GM12878 (cell line): ENCODE data around the gene MRPL12. TPM values are rescaled to one million over a fixed set of nuclear protein-coding genes. Genes with fewer than 3 reads are reported as not detected.

ENCODE experiments used
- ATAC-seq: fragments of 200-7000 bp; cut with Tn5 transposase; 3 replicates; pipeline ENCODE4 v1.9.1; 2020; ENCODE audit warnings: mild to moderate bottlenecking, moderate library complexity
- BruUV-seq: library from RNA; stranded (reverse); fragments of 400-500 nt; replicated peaks from 2 replicates; lab custom pipeline; 2021; lab: Mats Ljungman, UMichigan
- CTCF ChIA-PET: fragments of 300-600 bp; sonication (Branson Sonifier 250); formaldehyde crosslinking; extraction: SDS; loops from one replicate; lab custom pipeline; 2021; ENCODE audit warnings: inconsistent platforms; lab: Yijun Ruan, JAX
- POLR2A ChIA-PET: fragments of 350-600 bp; formaldehyde crosslinking; extraction: SDS; loops from one replicate; lab custom pipeline; 2021; ENCODE audit warnings: inconsistent platforms; lab: Charles Lee
- RAD21 ChIA-PET: fragments of 300-600 bp; sonication (Branson Sonifier 250); formaldehyde crosslinking; loops from one replicate; lab custom pipeline; 2023; ENCODE audit warnings: antibody characterized with exemption; ENCODE audit not compliant: unreplicated experiment; lab: Charles Lee
- SMC1A ChIA-PET: fragments of 300-600 bp; sonication (Branson Sonifier 250); formaldehyde crosslinking; loops from one replicate; lab custom pipeline; 2023; ENCODE audit not compliant: unreplicated experiment, uncharacterized antibody; lab: Charles Lee
- DNase-seq: peaks from one replicate; pipeline ENCODE4 v3.0.0-alpha.2; 2011; ENCODE audit warnings: low read depth, low spot score
- FAIRE-seq: peaks from 3 replicates; lab custom pipeline; 2011; peaks lifted over from hg19 to GRCh38; lab: Jason Lieb, UNC
- H2AFZ ChIP-seq: 2 replicates; pipeline ENCODE4 v1.6.0; 2011; ENCODE audit warnings: low read depth, low read length, control low read depth; ENCODE audit not compliant: control insufficient read depth
- H3K27ac ChIP-seq: 2 replicates; pipeline ENCODE4 v1.5.1; 2011; ENCODE audit warnings: control low read depth; ENCODE audit not compliant: control insufficient read depth, insufficient read depth
- H3K27me3 ChIP-seq, 2 experiments: replicated peaks in 1 of 2; 2 replicates each; pipeline versions ENCODE4 v1.6.0 to v1.6.1; 2011; ENCODE audit warnings: low read length in 1 of 2; ENCODE audit not compliant: control insufficient read depth in 2 of 2, insufficient read depth in 2 of 2
- H3K36me3 ChIP-seq, 2 experiments: 2 replicates each; pipeline ENCODE4 v1.5.1; 2011; ENCODE audit warnings: low read length in 1 of 2; ENCODE audit not compliant: control insufficient read depth in 2 of 2, insufficient read depth in 2 of 2
- H3K4me1 ChIP-seq: 2 replicates; pipeline ENCODE4 v1.6.1; 2011; ENCODE audit warnings: mild to moderate bottlenecking, low read length, moderate library complexity, mixed read lengths; ENCODE audit not compliant: control insufficient read depth, insufficient read depth
- H3K4me2 ChIP-seq: 2 replicates; pipeline ENCODE4 v1.6.0; 2011; ENCODE audit warnings: control low read depth; ENCODE audit not compliant: control insufficient read depth, insufficient read depth
- H3K4me3 ChIP-seq: fragments of 200-600 bp; sonication (generic); 2 replicates; pipeline ENCODE4 v1.5.1; 2016
- H3K79me2 ChIP-seq: 2 replicates; pipeline ENCODE4 v1.6.0; 2011; ENCODE audit warnings: low read length; ENCODE audit not compliant: control insufficient read depth, insufficient read depth
- H3K9ac ChIP-seq: 2 replicates; pipeline ENCODE4 v1.8.0; 2011; ENCODE audit warnings: low read length, control low read depth, mixed read lengths; ENCODE audit not compliant: control insufficient read depth, insufficient read depth
- H3K9me3 ChIP-seq: replicated peaks from 3 replicates; pipeline ENCODE4 v1.5.1; 2011; ENCODE audit warnings: mild to moderate bottlenecking, low read length; ENCODE audit not compliant: control insufficient read depth, insufficient read depth
- H4K20me1 ChIP-seq: 2 replicates; pipeline ENCODE4 v1.6.0; 2011; ENCODE audit not compliant: control insufficient read depth, insufficient read depth
- EGR1 ChIP-seq, 2 experiments: IDR thresholded peaks; 1 replicate in 1 of 2; 2 replicates in 1 of 2; pipeline ENCODE4 v1.6.1; 2011 to 2012; ENCODE audit warnings: low read depth in 2 of 2, low read length in 2 of 2, borderline replicate concordance in 1 of 2, mild to moderate bottlenecking in 1 of 2, moderate library complexity in 1 of 2
- GATAD2B ChIP-seq: fragments of 450-650 bp; conservative IDR thresholded peaks from 2 replicates; pipeline ENCODE4 v1.6.1; 2017; ENCODE audit warnings: low read depth, mild to moderate bottlenecking, moderate library complexity
- MEF2B ChIP-seq: fragments of 450-650 bp; IDR thresholded peaks from 2 replicates; pipeline ENCODE4 v1.6.1; 2018; ENCODE audit warnings: mild to moderate bottlenecking, moderate library complexity; ENCODE audit not compliant: partially characterized antibody, poor library complexity, severe bottlenecking
- NBN ChIP-seq: fragments of 450-650 bp; IDR thresholded peaks from 2 replicates; pipeline ENCODE4 v1.6.1; 2016
- NRF1 ChIP-seq: conservative IDR thresholded peaks from 2 replicates; pipeline ENCODE4 v1.6.1; 2011; ENCODE audit warnings: mild to moderate bottlenecking, low read depth, low read length, improper control_type of control experiment
- PRDM15 ChIP-seq: fragments of 450-650 bp; formaldehyde crosslinking; IDR thresholded peaks from 2 replicates; pipeline ENCODE4 v1.4.0; 2020; ENCODE audit warnings: mild to moderate bottlenecking, moderate library complexity
- STAT3 ChIP-seq: IDR thresholded peaks from 2 replicates; pipeline ENCODE4 v1.6.1; 2011; ENCODE audit warnings: low read depth, low read length, improper control_type of control experiment
- SUPT20H ChIP-seq: IDR thresholded peaks from 2 replicates; pipeline ENCODE4 v1.6.1; 2011; ENCODE audit warnings: low read depth, mild to moderate bottlenecking, low read length, moderate library complexity, borderline replicate concordance; ENCODE audit not compliant: control insufficient read depth
- TAF1 ChIP-seq: IDR thresholded peaks from 2 replicates; pipeline ENCODE4 v1.6.1; 2011; ENCODE audit warnings: mild to moderate bottlenecking, low read depth, low read length, borderline replicate concordance
- YY1 ChIP-seq: IDR thresholded peaks from 2 replicates; pipeline ENCODE4 v1.6.1; 2011; ENCODE audit warnings: low read depth, mild to moderate bottlenecking, low read length
- WGBS: methylation state at CpG from one replicate; pipeline ENCODE4 v1.1.6; 2016; ENCODE audit warnings: low lambda C conversion rate; ENCODE audit not compliant: insufficient replicate concordance, insufficient coverage; ENCODE audit errors: missing lambda C conversion rate; 5-methylcytosine and 5-hydroxymethylcytosine counted together
- in situ Hi-C: fragments of 300-500 bp; cut with MboI; formaldehyde crosslinking; loops from 9 replicates; pipeline ENCODE4 v1.14.3; 2018; ENCODE audit warnings: mixed read lengths
- intact Hi-C: fragments of 100-400 bp; cut with micrococcal nuclease; formaldehyde crosslinking; loops from one replicate; pipeline ENCODE4 v1.14.2; 2022; ENCODE audit not compliant: unreplicated experiment
- polyA plus RNA-seq, 11 experiments: library from polyadenylated mRNA; depleted of rRNA in 4 of 11; unstranded in 6 of 11; stranded (reverse) in 5 of 11; fragments of >200 nt; fragmentation: Nextera tagmentation in 4 of 11; fragmentation: Illumina TruSeq in 1 of 11; extraction: Ambion mirVana in 4 of 11; extraction: Trizol in 1 of 11; gene quantifications; 1 replicate in 1 of 11; 2 replicates in 10 of 11; pipeline versions ENCODE4 v1.2.1 to v1.2.3, GENCODE V29; 2011 to 2016; ENCODE audit warnings: inconsistent platforms in 2 of 11, missing spikeins in 2 of 11, low read depth in 1 of 11
- total RNA-seq, 4 experiments: library from RNA; depleted of rRNA in 3 of 4; stranded (reverse); fragments of >200 nt in 3 of 4; fragmentation: Illumina TruSeq in 1 of 4; extraction: Trizol in 1 of 4; gene quantifications; 2 replicates each; pipeline versions ENCODE4 v1.2.1 to v1.2.3, GENCODE V29; 2013 to 2021
- TF ChIP-seq, protein P1 (sequence below): IDR thresholded peaks from 2 replicates; pipeline ENCODE4 v1.6.1; 2011; ENCODE audit warnings: borderline replicate concordance, low read depth, mild to moderate bottlenecking, moderate library complexity, low read length; ENCODE audit not compliant: insufficient read depth, poor library complexity, severe bottlenecking
- TF ChIP-seq, protein P2 (sequence below): fragments of 450-650 bp; IDR thresholded peaks from 2 replicates; pipeline ENCODE4 v1.6.1; 2018; ENCODE audit warnings: borderline replicate concordance, mild to moderate bottlenecking; ENCODE audit not compliant: partially characterized antibody
- TF ChIP-seq, protein P3 (sequence below): fragments of 450-650 bp; IDR thresholded peaks from 2 replicates; pipeline ENCODE4 v1.6.1; 2016; ENCODE audit warnings: mild to moderate bottlenecking
- TF ChIP-seq, protein P4 (sequence below): fragments of 450-650 bp; IDR thresholded peaks from 2 replicates; pipeline ENCODE4 v1.6.1; 2016; ENCODE audit warnings: mild to moderate bottlenecking

Gene MRPL12
- total and polyA plus RNA-seq, 10 of the 15 experiments (the other 5 are each of a cell fraction or from before 2014, with no cell fraction given): 1.3 to 269 (median 117) TPM

DNA sequence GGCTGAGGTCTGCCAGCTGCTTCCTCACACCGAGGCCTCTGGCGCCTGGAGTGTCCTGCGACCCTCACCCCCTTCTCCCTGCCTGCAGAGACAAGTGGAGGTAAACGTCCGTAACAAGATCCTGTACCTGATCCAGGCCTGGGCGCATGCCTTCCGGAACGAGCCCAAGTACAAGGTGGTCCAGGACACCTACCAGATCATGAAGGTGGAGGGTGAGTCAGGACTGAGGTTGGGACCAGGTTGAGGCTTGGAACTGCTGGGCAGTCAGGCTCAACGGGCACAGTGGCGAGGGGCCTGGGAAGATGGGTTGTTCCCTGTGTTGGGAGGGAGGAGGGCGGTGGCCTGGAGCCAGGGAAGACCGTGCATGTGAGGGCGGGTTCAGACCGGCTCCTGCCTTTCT, 14.6 kb upstream of the MRPL12 start:
- Histone ChIP-seq H3K79me2 (peaks cover 25% of the 10 kb centered on the region), H3K27me3 (no peaks in the 10 kb centered on the region), H4K20me1 (peaks cover 8% of the 10 kb centered on the region), H3K4me3 (no peak overlapping the region), H3K27ac (no peak overlapping the region), H3K4me1 (peaks cover 11% of the 10 kb centered on the region), H3K36me3 (peaks cover 7 to 40% of the 10 kb centered on the region in 2 experiments; a peak in 3 of 4 replicates), H3K9me3 (no peaks in the 10 kb centered on the region), H3K4me2 (no peak overlapping the region), H3K9ac (no peak overlapping the region), H2AFZ (no peak overlapping the region)
- ChIA-PET SMC1A (no interaction called here), POLR2A (no interaction called here), CTCF (no interaction called here), RAD21 (no interaction called here)
- in situ Hi-C loops (no loop called here), intact Hi-C loops (no loop called here)
- no TSS peak for BruUV-seq
- DNase-seq (no peak), FAIRE-seq (no peak), ATAC-seq (no peak)
- WGBS: 91% methylated on average over 14 of the region's 14 CpGs
- no peak for TF ChIP-seq STAT3
- no peak for TF ChIP-seq GATAD2B
- TF ChIP-seq SUPT20H: no peak
- TF ChIP-seq YY1: no peak
- TF ChIP-seq EGR1 (IDR thresholded peaks at IDR 0.05; ENCODE audit: borderline replicate concordance in 1 of 2, low read depth in 2 of 2, low read length in 2 of 2): no peak
- TF ChIP-seq, protein P1, sequence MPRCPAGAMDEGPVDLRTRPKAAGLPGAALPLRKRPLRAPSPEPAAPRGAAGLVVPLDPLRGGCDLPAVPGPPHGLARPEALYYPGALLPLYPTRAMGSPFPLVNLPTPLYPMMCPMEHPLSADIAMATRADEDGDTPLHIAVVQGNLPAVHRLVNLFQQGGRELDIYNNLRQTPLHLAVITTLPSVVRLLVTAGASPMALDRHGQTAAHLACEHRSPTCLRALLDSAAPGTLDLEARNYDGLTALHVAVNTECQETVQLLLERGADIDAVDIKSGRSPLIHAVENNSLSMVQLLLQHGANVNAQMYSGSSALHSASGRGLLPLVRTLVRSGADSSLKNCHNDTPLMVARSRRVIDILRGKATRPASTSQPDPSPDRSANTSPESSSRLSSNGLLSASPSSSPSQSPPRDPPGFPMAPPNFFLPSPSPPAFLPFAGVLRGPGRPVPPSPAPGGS: no peak
- TF ChIP-seq, protein P2, sequence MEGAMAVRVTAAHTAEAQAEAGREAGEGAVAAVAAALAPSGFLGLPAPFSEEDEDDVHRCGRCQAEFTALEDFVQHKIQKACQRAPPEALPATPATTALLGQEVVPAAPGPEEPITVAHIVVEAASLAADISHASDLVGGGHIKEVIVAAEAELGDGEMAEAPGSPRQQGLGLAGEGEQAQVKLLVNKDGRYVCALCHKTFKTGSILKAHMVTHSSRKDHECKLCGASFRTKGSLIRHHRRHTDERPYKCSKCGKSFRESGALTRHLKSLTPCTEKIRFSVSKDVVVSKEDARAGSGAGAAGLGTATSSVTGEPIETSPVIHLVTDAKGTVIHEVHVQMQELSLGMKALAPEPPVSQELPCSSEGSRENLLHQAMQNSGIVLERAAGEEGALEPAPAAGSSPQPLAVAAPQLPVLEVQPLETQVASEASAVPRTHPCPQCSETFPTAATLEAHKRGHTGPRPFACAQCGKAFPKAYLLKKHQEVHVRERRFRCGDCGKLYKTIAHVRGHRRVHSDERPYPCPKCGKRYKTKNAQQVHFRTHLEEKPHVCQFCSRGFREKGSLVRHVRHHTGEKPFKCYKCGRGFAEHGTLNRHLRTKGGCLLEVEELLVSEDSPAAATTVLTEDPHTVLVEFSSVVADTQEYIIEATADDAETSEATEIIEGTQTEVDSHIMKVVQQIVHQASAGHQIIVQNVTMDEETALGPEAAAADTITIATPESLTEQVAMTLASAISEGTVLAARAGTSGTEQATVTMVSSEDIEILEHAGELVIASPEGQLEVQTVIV: no peak
- TF ChIP-seq, protein P3, sequence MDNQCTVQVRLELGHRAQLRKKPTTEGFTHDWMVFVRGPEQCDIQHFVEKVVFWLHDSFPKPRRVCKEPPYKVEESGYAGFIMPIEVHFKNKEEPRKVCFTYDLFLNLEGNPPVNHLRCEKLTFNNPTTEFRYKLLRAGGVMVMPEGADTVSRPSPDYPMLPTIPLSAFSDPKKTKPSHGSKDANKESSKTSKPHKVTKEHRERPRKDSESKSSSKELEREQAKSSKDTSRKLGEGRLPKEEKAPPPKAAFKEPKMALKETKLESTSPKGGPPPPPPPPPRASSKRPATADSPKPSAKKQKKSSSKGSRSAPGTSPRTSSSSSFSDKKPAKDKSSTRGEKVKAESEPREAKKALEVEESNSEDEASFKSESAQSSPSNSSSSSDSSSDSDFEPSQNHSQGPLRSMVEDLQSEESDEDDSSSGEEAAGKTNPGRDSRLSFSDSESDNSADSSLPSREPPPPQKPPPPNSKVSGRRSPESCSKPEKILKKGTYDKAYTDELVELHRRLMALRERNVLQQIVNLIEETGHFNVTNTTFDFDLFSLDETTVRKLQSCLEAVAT: no peak
- TF ChIP-seq TAF1: no peak
- no peak for TF ChIP-seq NRF1
- TF ChIP-seq, protein P4, sequence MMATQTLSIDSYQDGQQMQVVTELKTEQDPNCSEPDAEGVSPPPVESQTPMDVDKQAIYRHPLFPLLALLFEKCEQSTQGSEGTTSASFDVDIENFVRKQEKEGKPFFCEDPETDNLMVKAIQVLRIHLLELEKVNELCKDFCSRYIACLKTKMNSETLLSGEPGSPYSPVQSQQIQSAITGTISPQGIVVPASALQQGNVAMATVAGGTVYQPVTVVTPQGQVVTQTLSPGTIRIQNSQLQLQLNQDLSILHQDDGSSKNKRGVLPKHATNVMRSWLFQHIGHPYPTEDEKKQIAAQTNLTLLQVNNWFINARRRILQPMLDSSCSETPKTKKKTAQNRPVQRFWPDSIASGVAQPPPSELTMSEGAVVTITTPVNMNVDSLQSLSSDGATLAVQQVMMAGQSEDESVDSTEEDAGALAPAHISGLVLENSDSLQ: no peak
- TF ChIP-seq MEF2B: no peak
- TF ChIP-seq PRDM15 (CRISPR knock-in tag): no peak
- no peak for TF ChIP-seq NBN
